H1 (cell line): ENCODE results near the gene SMCHD1. TPM values are rescaled to one million over a fixed set of nuclear protein-coding genes. Genes with fewer than 3 reads are reported as not detected.

Experiments
- ASH2L ChIP-seq: fragments of 200-600, 300-600 bp; sonication (generic); IDR thresholded peaks from one replicate; pipeline ENCODE4 v1.7.1; 2017; ENCODE audit warnings: low read length
- BRCA1 ChIP-seq: IDR thresholded peaks from 2 replicates; pipeline ENCODE4 v1.6.1; 2012; ENCODE audit warnings: low read depth, low read length, improper control_type of control experiment
- CBX5 ChIP-seq: fragments of 300-800, 300-1000 bp; sonication (generic); IDR thresholded peaks from 2 replicates; pipeline ENCODE4 v1.7.1; 2016; ENCODE audit warnings: antibody characterized with exemption, low read length, low read depth
- EP300 ChIP-seq, 2 experiments: IDR thresholded peaks; 1 replicate in 1 of 2; 2 replicates in 1 of 2; pipeline ENCODE4 v1.6.1; 2011 to 2012; ENCODE audit warnings: low read depth in 2 of 2, low read length in 2 of 2, mild to moderate bottlenecking in 2 of 2, borderline replicate concordance in 1 of 2, inconsistent platforms in 1 of 2, moderate library complexity in 1 of 2
- GABPA ChIP-seq: IDR thresholded peaks from 2 replicates; pipeline ENCODE4 v1.6.1; 2011; ENCODE audit warnings: mild to moderate bottlenecking, low read length, moderate library complexity, borderline replicate concordance; ENCODE audit not compliant: insufficient read depth
- KDM4A ChIP-seq: IDR thresholded peaks from one replicate; pipeline ENCODE4 v1.7.1; 2012; ENCODE audit warnings: low read depth, mild to moderate bottlenecking, moderate library complexity, low read length, inconsistent platforms; ENCODE audit not compliant: severe bottlenecking
- MAFK ChIP-seq: IDR thresholded peaks from 2 replicates; pipeline ENCODE4 v1.6.1; 2012; ENCODE audit warnings: low read depth, mild to moderate bottlenecking, improper control_type of control experiment, low read length
- MAX ChIP-seq: IDR thresholded peaks from 2 replicates; pipeline ENCODE4 v1.6.1; 2012; ENCODE audit warnings: inconsistent platforms
- POLR2A ChIP-seq, 2 experiments: IDR thresholded peaks; 1 replicate in 1 of 2; 2 replicates in 1 of 2; pipeline ENCODE4 v1.6.1; 2011; ENCODE audit warnings: low read depth in 2 of 2, low read length in 2 of 2, mild to moderate bottlenecking in 2 of 2; ENCODE audit errors: control extremely low read depth in 1 of 2
- TAF1 ChIP-seq: IDR thresholded peaks from 2 replicates; pipeline ENCODE4 v1.6.1; 2011; ENCODE audit warnings: mild to moderate bottlenecking, low read depth, low read length
- TAF7 ChIP-seq: optimal IDR thresholded peaks from 2 replicates; pipeline ENCODE3; 2011; ENCODE audit warnings: low read depth, mild to moderate bottlenecking, inconsistent platforms, low read length, moderate library complexity, borderline replicate concordance
- TBP ChIP-seq: IDR thresholded peaks from 2 replicates; pipeline ENCODE4 v1.6.1; 2011; ENCODE audit warnings: low read depth, low read length, improper control_type of control experiment
- YY1 ChIP-seq: IDR thresholded peaks from 2 replicates; pipeline ENCODE4 v1.6.1; 2011; ENCODE audit warnings: low read depth, mild to moderate bottlenecking, low read length
- polyA plus RNA-seq, 7 experiments: library from polyadenylated mRNA; depleted of rRNA in 3 of 7; stranded (reverse) in 5 of 7; unstranded in 2 of 7; fragments of >200 nt in 5 of 7; fragments of 200-250 nt in 2 of 7; gene quantifications; 1 replicate in 5 of 7; 2 replicates in 1 of 7; 4 replicates in 1 of 7; pipeline versions ENCODE4 v1.2.1 to v1.2.3, GENCODE V29; 2011 to 2013; ENCODE audit warnings: missing spikeins in 2 of 7, mixed read lengths in 2 of 7
- total RNA-seq: library from RNA; stranded (reverse); fragmentation: NEBNext Ultra II Directional; extraction: Animal tissue kit (Norgen Biotek cat#: 25700); gene quantifications from 2 replicates; pipeline ENCODE4 v1.2.1, GENCODE V29; 2021
- TF ChIP-seq, protein P1 (sequence below): IDR thresholded peaks from 2 replicates; pipeline ENCODE4 v1.6.1; 2012; ENCODE audit warnings: low read length, inconsistent platforms

Gene SMCHD1
- total and polyA plus RNA-seq, 2 of the 8 experiments (the other 6 are each of a cell fraction or from before 2014, with no cell fraction given): 9.3 to 32.0 TPM

DNA sequence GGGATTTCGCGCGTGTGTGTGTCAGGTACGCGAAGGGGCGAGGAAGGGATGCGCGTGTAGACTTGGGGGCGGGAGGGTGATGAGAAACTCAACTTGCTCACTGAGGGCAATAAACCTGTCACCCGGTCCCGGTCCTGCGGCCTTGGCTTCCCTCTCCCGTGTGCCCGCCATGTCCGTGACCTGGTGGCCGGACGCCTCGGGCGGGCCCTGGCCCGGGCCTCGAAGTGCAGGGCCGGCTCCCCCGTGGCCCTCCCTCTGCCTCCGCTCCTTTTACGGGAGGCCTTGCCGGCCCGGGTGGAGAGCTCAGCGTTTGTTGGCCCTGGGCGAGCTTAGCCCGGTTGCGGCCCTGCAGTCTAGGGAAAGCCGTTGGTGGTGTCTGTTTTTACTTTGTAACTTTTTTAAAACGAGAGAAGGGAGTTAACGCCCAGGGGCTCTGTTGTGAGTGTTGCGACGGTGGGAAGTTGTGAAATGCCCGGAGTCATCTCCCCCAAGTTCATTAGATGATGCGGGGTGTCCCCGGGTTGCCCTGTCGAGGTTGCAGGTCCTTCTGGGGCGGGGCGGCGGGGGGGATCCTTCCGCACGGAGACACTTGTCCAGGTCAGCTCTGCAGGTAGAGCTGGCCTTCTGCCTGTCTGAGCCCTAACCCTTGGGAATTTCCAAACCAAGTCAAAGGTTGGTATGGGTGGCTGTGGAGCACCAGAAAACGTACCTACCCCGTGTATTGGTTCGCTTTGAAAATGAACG, 883 bp downstream of the SMCHD1 start (continued):
- TF ChIP-seq, protein P1, sequence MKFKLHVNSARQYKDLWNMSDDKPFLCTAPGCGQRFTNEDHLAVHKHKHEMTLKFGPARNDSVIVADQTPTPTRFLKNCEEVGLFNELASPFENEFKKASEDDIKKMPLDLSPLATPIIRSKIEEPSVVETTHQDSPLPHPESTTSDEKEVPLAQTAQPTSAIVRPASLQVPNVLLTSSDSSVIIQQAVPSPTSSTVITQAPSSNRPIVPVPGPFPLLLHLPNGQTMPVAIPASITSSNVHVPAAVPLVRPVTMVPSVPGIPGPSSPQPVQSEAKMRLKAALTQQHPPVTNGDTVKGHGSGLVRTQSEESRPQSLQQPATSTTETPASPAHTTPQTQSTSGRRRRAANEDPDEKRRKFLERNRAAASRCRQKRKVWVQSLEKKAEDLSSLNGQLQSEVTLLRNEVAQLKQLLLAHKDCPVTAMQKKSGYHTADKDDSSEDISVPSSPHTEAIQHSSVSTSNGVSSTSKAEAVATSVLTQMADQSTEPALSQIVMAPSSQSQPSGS: no peak
- TF ChIP-seq BRCA1: no peak
- no peak; a peak in 1 of 3 replicates for TF ChIP-seq POLR2A (IDR thresholded peaks at IDR 0.05; ENCODE audit: control extremely low read depth in 1 of 2, low read depth in 2 of 2, low read length in 2 of 2)
- no peak for TF ChIP-seq CBX5
- TF ChIP-seq KDM4A: peak; percentile 72
- TF ChIP-seq TAF1: peak; percentile 22; the same call in 1 of the 2 replicates
- TF ChIP-seq YY1: no peak
- TF ChIP-seq GABPA: no peak
- TF ChIP-seq MAX: no peak
- TF ChIP-seq TAF7: no peak
- no peak for TF ChIP-seq EP300 (IDR thresholded peaks at IDR 0.05; ENCODE audit: borderline replicate concordance in 1 of 2, low read depth in 2 of 2, low read length in 2 of 2)
- 0 out of 2 replicates have a peak, but pooled peaks have one; percentile 0 for TF ChIP-seq TBP
- peak; percentile 54 for TF ChIP-seq ASH2L
- no peak for TF ChIP-seq MAFK
